Activated CD4-positive, CD25-positive, alpha-beta regulatory T cell treated with anti-CD3 and anti-CD28 coated beads, Interleukin-2, amount 50 U/mL, for 16 hours (primary cell): ENCODE measurements around the gene NSDHL.
"Not testable (repeated sequence)": the region's sequence is repeated elsewhere in the genome, so short reads cannot be mapped to it uniquely, and the experiment has no call there.

Experiments
- DNase-seq: peaks from one replicate; pipeline ENCODE4 v3.0.0-alpha.2; 2020; ENCODE audit warnings: low read depth, low spot score

NSDHL gene

GRCh38 chrX:152893980-152894610 lies 63.2 kb downstream of the NSDHL start:
- DNase-seq: no peak

GRCh38 chrX:152895121-152895520 lies 64.3 kb downstream of the NSDHL start:
- no peak for DNase-seq

- DNase-seq: no peak
These were observed 65.0 kb downstream of the NSDHL start for GRCh38 chrX:152895724-152896420.

GRCh38 chrX:152896450-152896849 lies 65.6 kb downstream of the NSDHL start:
- DNase-seq: no peak

- no peak for DNase-seq
These were observed 66.6 kb downstream of the NSDHL start, which contains the start of gene ZNF185 for GRCh38 chrX:152897222-152898131. ZNF185 (plus strand) TSS chrX:152898067; CDS start chrX:152914490, 16,423 bp downstream.

GRCh38 chrX:152898442-152898841 lies 67.6 kb downstream of the NSDHL start:
- DNase-seq: no peak

- DNase-seq: no peak
These were observed 68.4 kb downstream of the NSDHL start for GRCh38 chrX:152899111-152899873.

- no peak for DNase-seq
These were observed 69.2 kb downstream of the NSDHL start for GRCh38 chrX:152899874-152900719.

- DNase-seq: no peak
These were observed 70.1 kb downstream of the NSDHL start for GRCh38 chrX:152900937-152901445.

- no peak for DNase-seq
These were observed 71.1 kb downstream of the NSDHL start for GRCh38 chrX:152901816-152902501.

GRCh38 chrX:152902502-152902820 lies 71.6 kb downstream of the NSDHL start:
- no peak for DNase-seq

GRCh38 chrX:152903589-152903988 lies 72.7 kb downstream of the NSDHL start:
- no peak for DNase-seq

GRCh38 chrX:152904151-152905080 lies 73.6 kb downstream of the NSDHL start:
- DNase-seq: no peak

- no peak for DNase-seq
These were observed 74.2 kb downstream of the NSDHL start for GRCh38 chrX:152905081-152905420.

GRCh38 chrX:152907084-152907651 lies 76.3 kb downstream of the NSDHL start:
- DNase-seq: no peak

- DNase-seq: no peak
These were observed 77.6 kb downstream of the NSDHL start for GRCh38 chrX:152908486-152908885.

GRCh38 chrX:152910018-152910417 lies 79.2 kb downstream of the NSDHL start:
- DNase-seq: not testable (repeated sequence)

GRCh38 chrX:152912106-152912505 lies 81.2 kb downstream of the NSDHL start:
- no peak for DNase-seq

- DNase-seq: no peak
These were observed 81.8 kb downstream of the NSDHL start for GRCh38 chrX:152912641-152913040.
